Measurements from ENCODE around the gene ABCA2.

DNA sequence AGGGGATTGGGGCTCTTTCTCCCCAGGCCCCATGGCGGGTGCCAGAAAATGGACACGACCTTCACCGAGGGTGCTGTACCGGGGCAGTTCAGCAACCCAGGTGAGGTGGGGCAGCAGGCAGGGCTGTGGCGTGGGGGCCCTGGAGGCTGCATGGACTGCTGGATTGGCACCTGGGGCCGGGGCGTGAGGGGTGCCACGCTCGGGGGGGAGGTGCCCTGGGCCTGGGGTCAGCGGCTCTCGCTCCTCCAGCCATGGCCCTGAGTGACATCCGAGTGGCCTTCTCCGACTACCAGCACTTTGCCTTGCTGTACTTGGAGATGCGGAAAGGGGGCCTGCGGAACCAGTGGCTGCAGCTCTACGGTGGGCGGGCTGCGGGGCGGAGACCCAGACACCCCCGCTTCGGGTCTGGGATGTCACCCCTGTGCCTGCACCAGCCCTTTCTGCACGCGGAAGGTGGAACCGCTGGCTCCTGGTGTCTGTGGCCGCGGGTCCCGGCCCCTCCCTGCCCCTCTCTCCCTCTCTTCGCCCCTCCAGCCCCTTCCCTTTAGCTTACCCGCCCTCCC lies 43.5 kb downstream of the ABCA2 start:
- TF ChIP-seq, protein P1, sequence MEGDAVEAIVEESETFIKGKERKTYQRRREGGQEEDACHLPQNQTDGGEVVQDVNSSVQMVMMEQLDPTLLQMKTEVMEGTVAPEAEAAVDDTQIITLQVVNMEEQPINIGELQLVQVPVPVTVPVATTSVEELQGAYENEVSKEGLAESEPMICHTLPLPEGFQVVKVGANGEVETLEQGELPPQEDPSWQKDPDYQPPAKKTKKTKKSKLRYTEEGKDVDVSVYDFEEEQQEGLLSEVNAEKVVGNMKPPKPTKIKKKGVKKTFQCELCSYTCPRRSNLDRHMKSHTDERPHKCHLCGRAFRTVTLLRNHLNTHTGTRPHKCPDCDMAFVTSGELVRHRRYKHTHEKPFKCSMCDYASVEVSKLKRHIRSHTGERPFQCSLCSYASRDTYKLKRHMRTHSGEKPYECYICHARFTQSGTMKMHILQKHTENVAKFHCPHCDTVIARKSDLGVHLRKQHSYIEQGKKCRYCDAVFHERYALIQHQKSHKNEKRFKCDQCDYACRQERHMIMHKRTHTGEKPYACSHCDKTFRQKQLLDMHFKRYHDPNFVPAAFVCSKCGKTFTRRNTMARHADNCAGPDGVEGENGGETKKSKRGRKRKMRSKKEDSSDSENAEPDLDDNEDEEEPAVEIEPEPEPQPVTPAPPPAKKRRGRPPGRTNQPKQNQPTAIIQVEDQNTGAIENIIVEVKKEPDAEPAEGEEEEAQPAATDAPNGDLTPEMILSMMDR (IDR thresholded peaks at IDR 0.05): no peak
- no peak for TF ChIP-seq EP300 (IDR thresholded peaks at IDR 0.05)
- TF ChIP-seq POLR2AphosphoS5 (IDR thresholded peaks at IDR 0.05): no peak
- TF ChIP-seq POLR2A (IDR thresholded peaks at IDR 0.05): no peak
